SJCRH30 (cell line): ENCODE measurements around the gene TACSTD2. TPM values are rescaled to one million over a fixed set of nuclear protein-coding genes. Genes with fewer than 3 reads are reported as not detected.
"Not testable (repeated sequence)": the region's sequence is repeated elsewhere in the genome, so short reads cannot be mapped to it uniquely, and the experiment has no call there.

Source experiments
- DNase-seq, 2 experiments: peaks; one replicate each; pipeline ENCODE4 v3.0.0-alpha.2; 2015 to 2020
- H3K27ac ChIP-seq: fragments of 250-450 bp; sonication (Bioruptor Pico); 2 replicates; pipeline ENCODE4 v1.5.1; 2020; ENCODE audit warnings: mild to moderate bottlenecking, moderate library complexity
- H3K27me3 ChIP-seq: fragments of 250-450 bp; sonication (Bioruptor Pico); 2 replicates; pipeline ENCODE4 v1.5.1; 2020; ENCODE audit warnings: mild to moderate bottlenecking, moderate library complexity
- H3K36me3 ChIP-seq: fragments of 250-450 bp; sonication (Bioruptor Pico); 2 replicates; pipeline ENCODE4 v1.5.1; 2020; ENCODE audit warnings: mild to moderate bottlenecking, moderate library complexity
- H3K4me1 ChIP-seq: fragments of 250-450 bp; sonication (Bioruptor Pico); 2 replicates; pipeline ENCODE4 v1.5.1; 2020; ENCODE audit warnings: mild to moderate bottlenecking, moderate library complexity
- H3K4me3 ChIP-seq: fragments of 250-450 bp; sonication (Bioruptor Pico); 2 replicates; pipeline ENCODE4 v1.5.1; 2020; ENCODE audit warnings: mild to moderate bottlenecking, moderate library complexity
- H3K9me3 ChIP-seq: fragments of 250-450 bp; sonication (Bioruptor Pico); replicated peaks from 2 replicates; pipeline ENCODE4 v1.5.1; 2020; ENCODE audit warnings: mild to moderate bottlenecking, moderate library complexity
- total RNA-seq: library from RNA; depleted of rRNA; stranded (reverse); fragments of >200 nt; shearing (Covaris generic); gene quantifications from 2 replicates; pipeline ENCODE4 v1.2.3, GENCODE V29; 2014

The TACSTD2 gene
- total RNA-seq, 1 experiment from 2014 or later: not detected

DNA sequence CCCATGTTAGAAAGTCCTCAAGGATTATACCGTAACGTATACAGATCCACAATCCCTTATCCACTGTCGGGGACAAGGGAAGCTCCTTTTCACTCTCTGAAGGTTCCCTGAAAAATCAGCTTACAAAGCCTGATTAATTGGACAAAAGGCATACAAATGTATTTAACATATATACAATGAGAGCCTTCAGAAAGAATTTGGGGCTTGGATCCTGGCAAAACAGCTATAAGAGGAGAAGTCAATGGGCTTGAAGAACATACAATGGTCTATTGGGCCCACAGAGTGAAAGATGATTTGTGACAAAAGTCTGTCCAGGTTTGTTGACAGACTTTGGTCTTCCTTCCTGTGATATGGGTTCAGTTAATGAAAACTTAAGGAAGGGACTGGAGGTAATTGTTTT is 10.7 kb downstream of the TACSTD2 start:
- Histone ChIP-seq H3K27ac (no peak overlapping the region), H3K4me3 (no peak overlapping the region), H3K27me3 (no peaks in the 10 kb centered on the region), H3K36me3 (no peaks in the 10 kb centered on the region), H3K4me1 (no peaks in the 10 kb centered on the region; the same call in 1 of the 2 replicates), H3K9me3 (peaks cover 4% of the 10 kb centered on the region; the same call in 1 of the 2 replicates)
- DNase-seq: no peak

DNA sequence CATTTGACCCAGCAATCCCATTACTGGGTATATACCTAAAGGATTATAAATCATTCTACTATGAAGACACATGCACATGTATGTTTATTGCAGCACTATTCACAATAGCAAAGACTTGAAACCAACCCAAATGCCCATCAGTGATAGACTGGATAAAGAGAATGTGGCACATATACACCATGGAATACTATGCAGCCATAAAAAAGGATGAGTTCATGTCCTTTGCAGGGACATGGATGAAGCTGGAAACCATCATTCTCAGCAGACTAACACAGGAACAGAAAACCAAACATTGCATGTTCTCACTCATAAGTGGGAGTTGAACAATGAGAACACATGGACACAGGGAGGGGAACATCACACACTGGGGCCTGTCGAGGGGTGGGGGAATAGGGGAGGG is 13.3 kb downstream of the TACSTD2 start:
- H3K4me1 ChIP-seq, H3K27me3 ChIP-seq, H3K4me3 ChIP-seq, H3K27ac ChIP-seq, DNase-seq, H3K36me3 ChIP-seq, H3K9me3 ChIP-seq: not testable (repeated sequence)

DNA sequence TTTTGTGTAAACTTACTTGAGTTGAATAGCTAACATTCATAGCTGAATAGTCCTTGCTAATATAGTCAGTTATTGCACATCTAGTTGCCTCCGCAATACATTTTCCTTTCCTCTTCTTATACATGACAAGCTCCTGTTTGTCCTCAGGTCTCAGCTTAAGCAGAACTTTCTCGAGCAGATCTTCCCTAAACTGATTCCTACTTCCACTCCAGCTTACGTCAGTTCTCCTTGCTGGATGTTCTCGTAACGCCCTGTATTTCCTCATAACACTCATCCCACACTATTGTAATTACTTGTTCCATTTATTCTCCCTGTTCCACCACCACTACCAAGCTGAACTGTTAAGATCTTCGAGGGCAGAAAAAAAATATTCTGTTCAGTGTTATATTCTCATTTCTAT is 15.4 kb downstream of the TACSTD2 start:
- H3K4me1 ChIP-seq: no peaks in the 10 kb centered on the region
- H3K36me3 ChIP-seq: no peaks in the 10 kb centered on the region
- no peak for DNase-seq
- no peak overlapping the region for H3K4me3 ChIP-seq
- H3K27me3 ChIP-seq: no peaks in the 10 kb centered on the region
- no peak overlapping the region for H3K27ac ChIP-seq
- H3K9me3 ChIP-seq: peaks cover 8% of the 10 kb centered on the region

DNA sequence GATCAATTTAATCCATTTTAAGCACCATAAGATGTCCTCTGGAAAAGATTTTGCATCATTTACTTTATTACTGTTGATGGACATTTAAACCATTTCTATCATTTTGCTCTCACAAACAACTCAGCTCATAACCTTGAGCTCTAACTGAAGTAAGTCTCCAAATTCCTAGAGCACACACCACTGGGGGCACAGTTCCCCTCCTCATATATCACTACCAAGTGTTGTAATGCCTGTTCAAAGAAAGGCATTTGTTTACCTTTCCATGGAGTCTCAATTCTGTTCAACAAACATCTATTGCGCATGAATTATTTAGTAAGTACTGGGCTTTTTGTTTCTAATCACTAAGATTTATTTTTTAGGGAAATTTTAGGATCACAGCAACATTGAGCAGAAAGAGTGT is 21.7 kb downstream of the TACSTD2 start:
- Histone ChIP-seq H3K4me1 (peaks cover 9% of the 10 kb centered on the region), H3K27me3 (no peaks in the 10 kb centered on the region), H3K4me3 (no peak overlapping the region), H3K36me3 (no peaks in the 10 kb centered on the region), H3K27ac (no peak overlapping the region), H3K9me3 (peaks cover 4% of the 10 kb centered on the region; the same call in 1 of the 2 replicates)
- no peak for DNase-seq

DNA sequence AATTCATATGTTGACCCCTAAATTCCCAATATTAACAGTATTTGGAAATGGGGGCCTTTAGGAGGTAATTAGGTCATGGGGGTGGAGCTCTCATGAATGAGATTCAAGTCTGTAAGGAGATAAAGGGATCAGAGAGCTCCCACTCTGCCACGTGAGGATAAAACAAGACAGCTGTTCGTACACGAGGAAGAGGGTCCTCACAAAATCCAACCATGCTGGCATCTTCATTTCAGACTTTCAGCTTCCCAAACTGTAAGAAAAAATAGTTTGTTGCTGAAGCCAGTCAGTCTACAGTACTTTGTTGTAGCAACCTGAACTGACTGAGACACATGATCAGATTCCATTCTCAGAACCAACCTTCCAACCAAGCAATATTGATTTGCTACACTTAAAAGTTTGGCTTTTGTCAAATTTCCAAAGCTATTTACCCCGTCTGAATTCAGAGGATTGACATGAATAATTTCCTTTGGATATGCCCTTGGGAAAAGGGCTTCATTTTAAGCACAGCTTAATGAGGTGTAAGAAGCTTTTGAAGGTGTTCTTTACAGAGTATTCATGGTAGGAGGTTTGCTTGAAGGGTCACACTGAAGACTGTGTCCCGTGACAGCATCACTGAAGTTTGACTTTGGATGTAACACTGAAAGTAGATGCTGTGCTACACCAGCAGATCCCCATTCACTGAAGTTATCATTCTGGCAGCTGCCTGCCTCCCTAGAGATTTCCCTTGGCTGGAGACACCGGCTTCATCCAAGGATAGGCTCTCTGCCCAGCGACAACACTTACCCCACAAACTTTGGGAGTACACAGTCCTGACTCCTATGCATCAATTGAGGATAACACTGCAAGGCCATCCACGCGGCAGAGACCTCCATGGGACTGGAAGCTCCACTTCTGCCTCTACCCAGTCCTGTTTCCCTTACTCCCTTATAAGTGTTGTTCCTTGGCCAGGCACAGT is 25.6 kb downstream of the TACSTD2 start:
- H3K27me3 ChIP-seq: no peaks in the 10 kb centered on the region
- no peaks in the 10 kb centered on the region for H3K36me3 ChIP-seq
- no peak overlapping the region for H3K27ac ChIP-seq
- no peak overlapping the region for H3K4me3 ChIP-seq
- peaks cover 9% of the 10 kb centered on the region for H3K4me1 ChIP-seq
- peak; percentile 44 to 66 for DNase-seq
- H3K9me3 ChIP-seq: no peaks in the 10 kb centered on the region

DNA sequence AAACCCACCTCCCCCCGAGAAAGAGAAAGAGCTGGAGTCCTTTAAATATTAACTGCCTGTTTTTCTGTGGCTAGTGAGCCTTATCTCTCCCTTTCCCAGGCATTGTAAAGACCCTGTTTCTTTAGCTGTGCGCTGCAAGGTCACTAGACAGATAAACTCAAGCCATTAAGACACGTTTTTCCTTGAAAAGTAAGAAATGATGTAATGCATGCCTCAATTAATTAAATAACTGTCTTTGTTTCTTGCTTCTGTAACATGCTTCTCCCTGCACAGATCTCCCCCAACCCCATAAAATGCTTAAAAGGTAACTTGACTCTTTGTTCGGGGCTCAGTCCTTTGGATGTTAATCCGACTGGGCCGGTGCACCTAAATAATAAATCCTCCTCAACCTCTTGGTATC is 27.8 kb downstream of the TACSTD2 start:
- not testable (repeated sequence) for H3K9me3 ChIP-seq, DNase-seq, H3K36me3 ChIP-seq, H3K4me3 ChIP-seq, H3K27me3 ChIP-seq, H3K27ac ChIP-seq
- peaks cover 15% of the 10 kb centered on the region for H3K4me1 ChIP-seq

DNA sequence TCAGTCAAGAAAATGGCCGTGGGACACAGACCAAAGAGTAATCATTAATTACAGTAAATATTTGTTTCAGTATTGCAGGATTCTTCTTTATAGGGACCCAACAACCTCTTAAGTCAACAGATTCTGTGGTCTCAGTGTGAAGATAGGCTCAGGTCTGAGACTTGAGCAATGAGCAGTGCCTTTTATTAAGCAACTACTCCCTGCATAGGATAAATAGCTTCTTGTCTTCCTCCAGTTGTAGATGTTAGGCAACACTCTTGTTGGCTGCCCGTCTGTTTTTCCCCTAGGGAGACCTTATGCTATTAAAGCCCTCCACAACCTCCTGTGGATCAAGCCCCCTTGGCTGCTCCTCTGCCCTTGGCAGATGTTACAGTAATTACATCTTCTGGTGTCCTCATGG is 28.7 kb downstream of the TACSTD2 start:
- no peaks in the 10 kb centered on the region for H3K27me3 ChIP-seq
- DNase-seq: no peak
- no peak overlapping the region for H3K4me3 ChIP-seq
- no peaks in the 10 kb centered on the region for H3K9me3 ChIP-seq
- peaks cover 15% of the 10 kb centered on the region for H3K4me1 ChIP-seq
- H3K36me3 ChIP-seq: no peaks in the 10 kb centered on the region
- H3K27ac ChIP-seq: no peak overlapping the region

DNA sequence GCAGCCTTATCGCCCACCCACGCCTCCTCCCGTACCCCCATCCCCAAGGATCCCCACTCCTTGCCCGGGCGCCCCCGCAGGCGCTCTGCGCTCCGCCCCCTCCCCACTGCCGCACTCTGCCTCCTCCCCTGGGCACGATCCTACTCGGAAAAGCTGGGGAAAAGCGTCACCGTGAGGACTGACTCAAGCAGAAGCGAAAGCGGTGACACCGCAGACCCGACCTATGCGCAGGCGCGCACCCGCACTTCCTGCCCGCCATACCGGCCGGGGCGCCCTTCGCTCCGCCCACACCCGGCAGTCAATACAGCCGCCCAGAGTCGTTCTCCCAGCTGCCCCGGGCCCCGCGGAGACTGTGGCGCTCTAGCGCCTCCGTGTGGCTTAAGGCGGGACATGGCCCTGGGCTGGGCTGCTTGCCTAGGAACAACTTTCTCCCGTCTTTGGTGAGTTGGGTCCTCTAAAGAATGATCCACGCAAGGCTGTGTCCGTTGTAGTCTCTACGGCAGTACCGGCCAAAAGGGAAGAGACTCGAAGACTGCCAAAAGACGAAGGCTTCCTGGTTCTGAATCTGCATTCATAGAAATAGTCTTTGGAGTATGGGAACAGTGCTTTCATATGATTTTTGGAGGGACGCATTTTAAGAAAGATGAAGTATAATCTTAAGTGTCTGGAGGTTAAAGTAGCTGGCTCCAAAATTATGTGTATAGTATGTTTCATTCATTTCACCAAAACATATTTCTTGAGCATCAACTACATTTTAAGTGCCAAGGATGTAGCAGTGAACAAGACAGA is 30.3 kb downstream of the TACSTD2 start, which contains the start of gene OMA1:
Gene OMA1, minus strand, starts transcription at position 207 of the 789 bp plus-strand sequence. CDS start 7,432 bp downstream, outside the sequence.
- peak; percentile 98 for DNase-seq
- peaks cover 13% of the 10 kb centered on the region for H3K4me1 ChIP-seq
- no peaks in the 10 kb centered on the region for H3K36me3 ChIP-seq
- peak within 1 kb of the TSS; percentile 74 for H3K27ac ChIP-seq
- H3K27me3 ChIP-seq: no peaks in the 10 kb centered on the region
- peak within 1 kb of the TSS; percentile 69 for H3K4me3 ChIP-seq
- no peaks in the 10 kb centered on the region for H3K9me3 ChIP-seq

DNA sequence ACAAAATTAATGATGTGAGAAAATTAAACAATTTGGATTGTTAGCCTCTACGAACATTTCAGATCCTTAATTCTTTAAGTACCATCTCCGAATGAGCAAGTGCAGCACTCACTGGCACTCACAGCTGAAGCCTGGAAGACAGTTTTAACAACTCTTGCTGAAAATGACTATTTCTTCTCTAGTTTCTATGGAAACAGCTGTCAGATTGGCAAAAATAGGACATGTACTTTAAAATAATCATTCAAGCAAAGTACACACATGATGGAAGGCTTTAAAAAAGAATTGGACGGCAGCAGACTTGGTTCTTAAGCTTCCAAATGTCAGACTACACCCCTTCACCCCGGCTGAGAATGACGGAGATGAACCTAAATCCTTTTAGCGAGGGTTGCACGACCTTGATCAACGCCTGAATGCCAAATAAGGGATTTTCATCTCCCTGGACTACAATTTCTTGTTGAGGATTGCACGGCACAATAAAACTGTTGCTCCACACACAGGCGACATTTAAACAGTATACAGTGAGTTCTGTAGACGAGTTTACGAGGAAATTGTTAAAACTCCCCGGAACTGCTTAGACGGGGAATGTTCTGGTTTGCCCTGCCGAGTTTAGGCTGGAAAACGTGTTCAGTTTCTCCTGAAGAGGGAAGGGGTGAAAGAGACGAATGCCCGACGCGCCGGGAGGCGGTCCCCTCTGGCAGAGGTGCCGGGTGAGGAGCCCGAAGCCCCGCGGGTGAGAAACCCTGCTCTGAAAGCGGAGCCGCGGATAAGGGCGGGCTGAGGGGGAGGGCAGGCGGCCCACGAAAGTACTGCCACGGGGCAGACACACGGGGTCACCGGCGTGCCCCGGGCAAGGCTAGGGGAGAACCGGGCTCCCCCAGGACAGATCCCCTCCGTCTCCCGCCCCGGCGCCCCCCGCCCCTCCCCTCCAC is 31.2 kb downstream of the TACSTD2 start:
- Histone ChIP-seq H3K9me3 (no peaks in the 10 kb centered on the region), H3K4me1 (peaks cover 6% of the 10 kb centered on the region; the same call in 1 of the 2 replicates), H3K4me3 (peak overlapping the region; percentile 69), H3K27ac (peak overlapping the region; percentile 74), H3K27me3 (no peaks in the 10 kb centered on the region), H3K36me3 (no peaks in the 10 kb centered on the region)
- peak; percentile 84 to 87 for DNase-seq

DNA sequence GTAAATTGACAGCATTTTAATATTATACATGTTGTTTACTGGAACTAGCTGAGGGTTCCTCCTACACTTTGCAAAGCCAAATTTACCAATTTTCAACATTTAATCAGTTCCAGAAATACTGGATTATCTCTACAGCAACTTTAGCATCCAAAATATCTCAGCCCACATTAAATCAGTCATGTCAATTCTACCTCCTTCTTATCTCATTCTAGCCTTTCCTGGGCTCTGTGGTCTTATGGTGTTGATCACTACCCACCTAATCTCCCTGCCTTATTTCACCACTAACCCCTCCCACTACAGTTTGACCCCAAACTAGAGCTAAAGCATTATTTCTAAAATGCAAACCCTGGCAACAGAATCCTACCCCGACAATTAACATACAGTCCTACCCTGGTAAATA is 33.8 kb downstream of the TACSTD2 start:
- H3K4me1 ChIP-seq: peaks cover 6% of the 10 kb centered on the region; the same call in 1 of the 2 replicates
- H3K4me3 ChIP-seq: no peak overlapping the region
- DNase-seq: no peak
- no peaks in the 10 kb centered on the region for H3K27me3 ChIP-seq
- no peaks in the 10 kb centered on the region for H3K9me3 ChIP-seq
- no peak overlapping the region for H3K27ac ChIP-seq
- H3K36me3 ChIP-seq: no peaks in the 10 kb centered on the region

DNA sequence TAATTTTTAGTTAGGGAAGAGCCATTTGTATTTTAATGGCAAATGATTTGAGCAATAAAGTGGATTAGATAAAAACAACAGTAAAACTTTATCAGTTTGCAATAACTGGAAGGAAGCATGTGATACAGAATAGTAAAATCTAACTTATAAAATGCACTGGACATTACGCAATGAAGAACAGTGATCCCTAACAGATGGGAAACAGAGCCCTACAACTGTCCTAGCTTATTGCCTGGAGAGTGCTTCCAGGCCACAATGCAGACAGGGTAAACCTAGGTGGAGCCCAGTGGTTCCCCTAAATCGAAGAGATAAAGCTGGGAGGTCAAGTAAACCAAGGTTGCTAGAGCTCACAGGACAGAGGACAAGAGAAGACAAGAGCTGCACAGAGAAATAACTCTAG is 37.5 kb downstream of the TACSTD2 start:
- Histone ChIP-seq H3K4me1 (no peaks in the 10 kb centered on the region), H3K27me3 (no peaks in the 10 kb centered on the region), H3K4me3 (no peak overlapping the region), H3K36me3 (no peaks in the 10 kb centered on the region), H3K9me3 (no peaks in the 10 kb centered on the region), H3K27ac (no peak overlapping the region)
- DNase-seq: no peak

DNA sequence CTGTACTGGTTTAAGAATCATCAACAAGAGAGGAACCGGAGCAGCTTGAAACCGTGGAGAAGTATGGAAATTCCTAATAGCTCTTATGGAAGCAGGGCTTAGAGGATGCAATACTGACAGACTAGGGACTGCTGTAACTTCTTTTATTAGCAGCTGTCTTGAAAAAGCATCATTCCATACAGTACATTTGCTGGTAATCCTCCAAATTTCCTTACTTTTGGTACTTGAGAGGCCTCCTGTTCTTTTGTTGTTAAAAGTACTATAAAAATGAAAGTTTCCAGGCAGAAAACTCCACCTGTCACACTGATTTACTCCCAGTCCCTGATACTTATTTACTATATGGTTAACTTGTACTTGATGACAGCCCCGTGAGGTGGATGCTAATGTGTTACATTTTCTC is 38.2 kb downstream of the TACSTD2 start:
- Histone ChIP-seq H3K27ac (no peak overlapping the region), H3K36me3 (no peaks in the 10 kb centered on the region), H3K9me3 (no peaks in the 10 kb centered on the region), H3K4me1 (no peaks in the 10 kb centered on the region), H3K27me3 (no peaks in the 10 kb centered on the region), H3K4me3 (no peak overlapping the region)
- no peak for DNase-seq

DNA sequence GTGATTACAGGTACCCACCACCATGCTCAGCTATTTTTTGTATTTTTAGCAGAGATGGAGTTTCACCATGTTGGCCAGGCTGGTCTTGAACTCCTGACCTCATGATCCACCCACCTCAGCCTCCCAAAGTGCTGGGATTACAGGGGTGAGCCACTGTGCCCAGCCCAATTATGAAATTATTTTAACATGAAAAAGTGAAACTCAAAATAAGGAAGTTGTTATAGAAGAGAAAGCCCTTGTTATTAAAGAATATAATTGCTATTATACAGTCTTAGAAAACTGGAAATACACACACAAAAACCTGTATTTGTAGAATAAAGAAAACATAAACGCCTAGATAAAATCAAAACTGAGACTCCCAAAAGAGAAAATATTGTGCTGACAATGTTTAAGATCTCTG is 45.2 kb downstream of the TACSTD2 start:
- not testable (repeated sequence) for H3K27me3 ChIP-seq, H3K9me3 ChIP-seq, DNase-seq, H3K27ac ChIP-seq, H3K36me3 ChIP-seq, H3K4me3 ChIP-seq, H3K4me1 ChIP-seq

DNA sequence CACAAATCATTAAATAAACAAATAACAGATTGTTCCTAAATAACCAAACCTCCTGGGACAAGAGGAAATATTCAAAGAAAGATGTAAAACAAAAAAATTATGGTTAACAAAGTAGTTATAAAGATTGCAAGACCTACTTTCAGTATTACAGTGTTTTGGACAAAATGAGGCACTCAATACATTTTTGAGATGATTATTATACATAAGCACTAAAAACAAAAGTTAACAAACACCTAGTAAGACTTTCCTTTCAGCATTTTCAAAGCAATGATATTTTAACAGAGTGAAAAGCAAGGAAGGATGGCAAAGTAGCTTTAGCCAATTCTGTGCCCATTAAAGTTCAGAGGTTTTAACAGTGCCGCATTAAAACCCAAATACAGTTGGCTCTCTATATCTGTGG is 47.8 kb downstream of the TACSTD2 start:
- H3K9me3 ChIP-seq: no peaks in the 10 kb centered on the region
- H3K27ac ChIP-seq: no peak overlapping the region
- H3K4me3 ChIP-seq: no peak overlapping the region
- H3K36me3 ChIP-seq: no peaks in the 10 kb centered on the region
- no peaks in the 10 kb centered on the region for H3K4me1 ChIP-seq
- no peak for DNase-seq
- H3K27me3 ChIP-seq: no peaks in the 10 kb centered on the region
